Measurements from ENCODE around the gene CASP10.
A peak's percentile ranks its signal among the peaks of the same experiment; 100 is the strongest.
"Not testable (repeated sequence)": the region's sequence is repeated elsewhere in the genome, so short reads cannot be mapped to it uniquely, and the experiment has no call there.

Gene CASP10

DNA sequence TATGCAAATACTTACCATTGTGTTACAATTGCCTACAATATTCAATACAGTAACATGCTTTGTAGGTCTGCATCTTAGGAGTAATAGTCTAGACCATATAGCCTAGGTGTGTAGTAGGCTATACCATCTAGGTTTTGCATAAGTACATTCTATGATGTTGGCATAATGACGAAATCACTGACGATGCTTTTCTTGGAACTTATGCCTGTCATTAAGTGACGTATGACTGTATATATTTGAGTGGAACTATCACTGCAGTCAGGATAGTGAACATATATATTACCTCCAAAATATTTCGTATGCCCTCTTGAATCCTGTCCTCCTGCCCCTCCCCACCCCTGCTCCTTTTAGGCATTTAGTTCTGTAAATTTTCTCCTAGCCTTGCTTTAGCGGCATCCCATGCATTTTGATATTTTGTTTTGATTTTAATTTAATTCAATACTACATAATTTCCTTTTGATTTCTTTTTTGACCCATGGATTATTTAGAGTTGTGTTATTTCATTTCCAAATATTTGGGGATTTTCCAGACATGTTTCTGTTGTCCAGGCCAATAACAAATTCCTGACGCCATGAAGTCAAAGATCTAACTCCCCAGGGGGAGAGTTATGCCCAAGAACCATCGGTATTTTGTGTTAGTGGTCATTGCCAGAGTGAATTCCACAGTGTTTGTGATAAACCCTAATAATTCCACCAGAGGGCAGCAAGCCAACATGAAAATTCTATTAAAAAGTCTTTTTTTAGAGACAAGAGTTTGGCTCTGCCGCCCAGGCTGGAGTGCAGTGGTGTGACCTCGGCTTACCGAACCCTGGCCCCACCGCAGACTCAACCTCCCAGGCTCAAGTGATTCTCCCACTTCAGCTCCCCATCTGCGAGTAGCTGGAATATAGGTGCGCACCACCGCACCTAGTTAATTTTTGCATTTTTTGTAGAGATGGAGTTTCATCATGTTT lies 53.2 kb downstream of the CASP10 start:
- peak overlapping the region; percentile 73 for H2AK5ac ChIP-seq (ENCODE audit: low read length, severe bottlenecking)
- H2AFZ ChIP-seq (ENCODE audit: low read depth, low read length) = no peak overlapping the region
- H3K14ac ChIP-seq (ENCODE audit: low read length in 2 of 2) = no peak overlapping the region
- H2BK12ac ChIP-seq (ENCODE audit: low read length in 2 of 2) = no peak overlapping the region
- no peaks in the 10 kb centered on the region for H3K36me3 ChIP-seq (ENCODE audit: control insufficient read depth in 1 of 2, insufficient read depth in 2 of 2, low read depth in 1 of 2, low read length in 2 of 2)
- no peak overlapping the region for H3K4me2 ChIP-seq (ENCODE audit: low read length, poor library complexity, severe bottlenecking)
- H3K27ac ChIP-seq (ENCODE audit: low read length, poor library complexity, severe bottlenecking) = no peak overlapping the region
- 48% methylated on average over 11 of the region's 14 CpGs for WGBS
- H3K79me1 ChIP-seq (replicated peaks; ENCODE audit: low read length, poor library complexity, severe bottlenecking) = no peaks in the 10 kb centered on the region
- no peaks in the 10 kb centered on the region for H3K9me3 ChIP-seq (ENCODE audit: control insufficient read depth, low read length)
- no peak overlapping the region for H3K18ac ChIP-seq (ENCODE audit: low read depth in 1 of 2, low read length in 2 of 2)
- peaks cover 15% of the 10 kb centered on the region for H3K4me1 ChIP-seq (ENCODE audit: control insufficient read depth, insufficient read depth, low read depth, low read length)
- H3K27me3 ChIP-seq (ENCODE audit: control insufficient read depth in 1 of 2, insufficient read depth in 1 of 2, low read length in 2 of 2) = no peaks in the 10 kb centered on the region
- peak overlapping the region in 1 of 2 experiments; percentile 28 for H3K4ac ChIP-seq (ENCODE audit: low read depth in 1 of 2, low read length in 2 of 2)
- no peak overlapping the region for H2BK120ac ChIP-seq (ENCODE audit: low read depth, low read length)
- H2BK15ac ChIP-seq (ENCODE audit: low read depth, poor library complexity, severe bottlenecking) = peak overlapping the region; percentile 19
- peak overlapping the region in 1 of 2 experiments; percentile 45 for H3K4me3 ChIP-seq (ENCODE audit: insufficient read depth in 1 of 2, low read depth in 1 of 2, low read length in 2 of 2)
- H3K23ac ChIP-seq (ENCODE audit: low read length in 2 of 2) = no peak overlapping the region
- peak overlapping the region; percentile 4 for H2BK5ac ChIP-seq (ENCODE audit: low read depth, low read length, poor library complexity, severe bottlenecking)
- H4K8ac ChIP-seq (ENCODE audit: low read length) = no peak overlapping the region
- no peak overlapping the region for H4K91ac ChIP-seq (ENCODE audit: low read length)
- peak overlapping the region; percentile 80 for H3K9ac ChIP-seq (ENCODE audit: low read length)
- DNase-seq = peak; percentile 71

DNA sequence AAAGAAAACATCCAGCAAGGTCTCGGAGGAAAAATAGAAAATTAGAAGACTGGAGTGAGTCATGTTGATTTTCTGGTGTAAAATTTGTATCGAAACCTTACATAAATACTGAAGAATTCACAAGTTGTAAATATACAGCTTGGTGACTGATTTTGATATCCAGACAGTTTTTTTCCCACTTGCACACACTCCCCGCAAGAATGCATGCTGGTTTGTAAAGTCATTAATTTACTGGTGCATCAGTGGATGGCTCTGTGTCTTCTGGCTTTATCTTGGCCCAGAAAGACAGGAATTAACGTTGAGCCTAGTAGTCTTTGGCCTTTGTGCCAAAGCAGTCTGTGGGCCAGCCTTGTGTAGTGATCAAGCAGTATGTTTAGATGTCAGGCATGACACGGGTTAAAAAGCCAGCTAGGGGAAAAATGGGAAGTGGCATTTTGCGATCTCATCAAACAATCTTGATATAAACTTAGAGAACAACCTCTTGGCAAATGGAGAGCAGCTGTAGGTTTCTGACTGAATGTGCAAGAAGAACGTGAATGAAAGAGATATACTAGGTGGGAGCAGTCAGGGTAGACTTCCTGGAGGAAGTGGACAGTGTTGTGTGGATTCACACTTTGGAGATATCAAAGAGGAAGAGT lies 54.7 kb downstream of the CASP10 start:
- no peak overlapping the region for H3K4me2 ChIP-seq (ENCODE audit: low read length, poor library complexity, severe bottlenecking)
- no peaks in the 10 kb centered on the region for H3K9me3 ChIP-seq (ENCODE audit: control insufficient read depth, low read length)
- H3K4ac ChIP-seq (ENCODE audit: low read depth in 1 of 2, low read length in 2 of 2) = no peak overlapping the region
- peak overlapping the region; percentile 16 for H2AK5ac ChIP-seq (ENCODE audit: low read length, severe bottlenecking)
- no peaks in the 10 kb centered on the region for H3K27me3 ChIP-seq (ENCODE audit: control insufficient read depth in 1 of 2, insufficient read depth in 1 of 2, low read length in 2 of 2)
- no peak overlapping the region for H2BK120ac ChIP-seq (ENCODE audit: low read depth, low read length)
- no peaks in the 10 kb centered on the region for H3K79me1 ChIP-seq (replicated peaks; ENCODE audit: low read length, poor library complexity, severe bottlenecking)
- H2BK15ac ChIP-seq (ENCODE audit: low read depth, poor library complexity, severe bottlenecking) = no peak overlapping the region
- peak overlapping the region; percentile 80 for H3K9ac ChIP-seq (ENCODE audit: low read length)
- no peak overlapping the region for H4K8ac ChIP-seq (ENCODE audit: low read length)
- H2BK12ac ChIP-seq (ENCODE audit: low read length in 2 of 2) = no peak overlapping the region
- peaks cover 13% of the 10 kb centered on the region for H3K4me1 ChIP-seq (ENCODE audit: control insufficient read depth, insufficient read depth, low read depth, low read length)
- no peaks in the 10 kb centered on the region for H3K36me3 ChIP-seq (ENCODE audit: control insufficient read depth in 1 of 2, insufficient read depth in 2 of 2, low read depth in 1 of 2, low read length in 2 of 2)
- H3K4me3 ChIP-seq (ENCODE audit: insufficient read depth in 1 of 2, low read depth in 1 of 2, low read length in 2 of 2) = peak overlapping the region in 1 of 2 experiments; percentile 1
- H3K18ac ChIP-seq (ENCODE audit: low read depth in 1 of 2, low read length in 2 of 2) = no peak overlapping the region
- no peak overlapping the region for H4K91ac ChIP-seq (ENCODE audit: low read length)
- no peak for DNase-seq
- H3K23ac ChIP-seq (ENCODE audit: low read length in 2 of 2) = no peak overlapping the region
- H2AFZ ChIP-seq (ENCODE audit: low read depth, low read length) = no peak overlapping the region
- no peak overlapping the region for H3K27ac ChIP-seq (ENCODE audit: low read length, poor library complexity, severe bottlenecking)
- no peak overlapping the region for H2BK5ac ChIP-seq (ENCODE audit: low read depth, low read length, poor library complexity, severe bottlenecking)
- 95% methylated on average over 6 of the region's 7 CpGs for WGBS
- no peak overlapping the region for H3K14ac ChIP-seq (ENCODE audit: low read length in 2 of 2)

DNA sequence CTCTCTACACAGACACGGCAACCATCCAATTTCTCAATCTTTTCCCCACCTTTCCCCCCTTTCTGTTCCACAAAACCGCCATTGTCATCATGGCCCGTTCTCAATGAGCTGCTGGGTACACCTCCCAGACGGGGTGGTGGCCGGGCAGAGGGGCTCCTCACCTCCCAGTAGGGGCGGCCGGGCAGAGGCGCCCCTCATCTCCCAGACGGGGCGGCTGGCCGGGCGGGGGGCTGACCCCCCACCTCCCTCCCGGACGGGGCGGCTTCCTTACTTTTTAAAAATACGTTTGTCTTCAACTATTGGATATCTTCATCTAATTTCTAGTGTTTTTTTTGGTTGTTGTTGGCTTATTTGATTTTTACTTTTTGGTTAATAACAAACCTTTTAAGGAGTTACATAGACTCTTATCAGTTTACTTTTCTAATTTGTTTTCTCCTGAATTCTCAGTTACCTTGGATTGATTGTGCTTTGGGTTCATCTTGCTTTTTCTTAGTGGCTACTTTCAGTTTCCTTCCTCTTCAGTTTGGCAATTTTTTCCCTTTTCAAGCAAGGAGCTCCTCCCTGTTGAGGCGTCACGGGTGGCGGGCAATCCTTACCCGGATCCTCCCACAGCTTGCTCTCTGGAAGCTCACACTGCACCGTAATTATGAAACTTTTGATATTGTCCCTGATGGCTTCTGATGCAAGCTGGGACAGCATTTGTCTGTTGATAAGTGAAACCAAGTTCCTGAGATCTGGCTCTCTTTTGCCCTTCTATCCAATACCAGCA lies 56.4 kb downstream of the CASP10 start:
- H4K91ac ChIP-seq (ENCODE audit: low read length); H2AFZ ChIP-seq (ENCODE audit: low read depth, low read length); DNase-seq; H4K8ac ChIP-seq (ENCODE audit: low read length); H3K4ac ChIP-seq (ENCODE audit: low read depth in 1 of 2, low read length in 2 of 2); H3K14ac ChIP-seq (ENCODE audit: low read length in 2 of 2); H3K27ac ChIP-seq (ENCODE audit: low read length, poor library complexity, severe bottlenecking); H3K27me3 ChIP-seq (ENCODE audit: control insufficient read depth in 1 of 2, insufficient read depth in 1 of 2, low read length in 2 of 2); H3K36me3 ChIP-seq (ENCODE audit: control insufficient read depth in 1 of 2, insufficient read depth in 2 of 2, low read depth in 1 of 2, low read length in 2 of 2); H3K79me1 ChIP-seq (replicated peaks; ENCODE audit: low read length, poor library complexity, severe bottlenecking); H2BK5ac ChIP-seq (ENCODE audit: low read depth, low read length, poor library complexity, severe bottlenecking); H3K4me2 ChIP-seq (ENCODE audit: low read length, poor library complexity, severe bottlenecking); H3K18ac ChIP-seq (ENCODE audit: low read depth in 1 of 2, low read length in 2 of 2); H3K9me3 ChIP-seq (ENCODE audit: control insufficient read depth, low read length); H2BK15ac ChIP-seq (ENCODE audit: low read depth, poor library complexity, severe bottlenecking); H2BK12ac ChIP-seq (ENCODE audit: low read length in 2 of 2); H2AK5ac ChIP-seq (ENCODE audit: low read length, severe bottlenecking); H3K4me1 ChIP-seq (ENCODE audit: control insufficient read depth, insufficient read depth, low read depth, low read length); H2BK120ac ChIP-seq (ENCODE audit: low read depth, low read length): not testable (repeated sequence)
- Histone ChIP-seq H3K4me3 (ENCODE audit: insufficient read depth in 1 of 2, low read depth in 1 of 2, low read length in 2 of 2) (peak overlapping the region in 1 of 2 experiments; percentile 63), H3K23ac (ENCODE audit: low read length in 2 of 2) (peak overlapping the region in 1 of 2 experiments; percentile 72), H3K9ac (ENCODE audit: low read length) (peak overlapping the region; percentile 86)
- 94% methylated on average over 10 of the region's 21 CpGs for WGBS
